GM21619 (cell line): ENCODE data around the gene SHISAL1.

Experiments
- ATAC-seq: cut with Tn5 transposase; IDR thresholded peaks from one replicate; pipeline ENCODE4 v1.9.1; 2021; ENCODE audit not compliant: unreplicated experiment

SHISAL1 gene

DNA sequence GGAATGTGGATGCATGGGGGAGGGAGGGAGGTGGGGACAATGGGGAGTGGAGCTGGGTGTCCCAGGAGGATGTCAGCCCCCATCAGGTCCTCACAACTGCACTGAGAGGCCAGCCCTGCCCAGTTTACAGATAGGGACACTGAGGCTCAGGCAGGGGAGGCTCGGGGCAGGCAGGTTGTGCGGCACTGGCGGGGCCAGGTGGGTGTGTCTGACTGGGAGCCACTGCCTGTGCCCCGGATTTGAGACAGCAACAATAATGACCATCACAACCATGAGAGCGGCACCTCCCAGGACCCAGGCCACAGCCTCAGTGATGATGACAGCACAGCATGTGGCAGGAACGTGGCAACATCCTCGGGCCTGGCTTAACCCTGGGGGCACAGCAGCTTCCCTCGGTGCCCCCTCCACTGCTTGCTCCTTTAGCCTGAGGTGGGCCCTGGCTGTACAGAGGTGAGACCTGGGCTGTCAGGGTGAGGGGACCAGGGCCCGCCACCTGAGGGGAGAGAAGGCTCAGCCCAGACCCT lies 32.0 kb downstream of the SHISAL1 start:
- ATAC-seq, result no peak

- no peak for ATAC-seq
Measured at GRCh38 chr22:44279069-44279360, 33.7 kb downstream of the SHISAL1 start.

DNA sequence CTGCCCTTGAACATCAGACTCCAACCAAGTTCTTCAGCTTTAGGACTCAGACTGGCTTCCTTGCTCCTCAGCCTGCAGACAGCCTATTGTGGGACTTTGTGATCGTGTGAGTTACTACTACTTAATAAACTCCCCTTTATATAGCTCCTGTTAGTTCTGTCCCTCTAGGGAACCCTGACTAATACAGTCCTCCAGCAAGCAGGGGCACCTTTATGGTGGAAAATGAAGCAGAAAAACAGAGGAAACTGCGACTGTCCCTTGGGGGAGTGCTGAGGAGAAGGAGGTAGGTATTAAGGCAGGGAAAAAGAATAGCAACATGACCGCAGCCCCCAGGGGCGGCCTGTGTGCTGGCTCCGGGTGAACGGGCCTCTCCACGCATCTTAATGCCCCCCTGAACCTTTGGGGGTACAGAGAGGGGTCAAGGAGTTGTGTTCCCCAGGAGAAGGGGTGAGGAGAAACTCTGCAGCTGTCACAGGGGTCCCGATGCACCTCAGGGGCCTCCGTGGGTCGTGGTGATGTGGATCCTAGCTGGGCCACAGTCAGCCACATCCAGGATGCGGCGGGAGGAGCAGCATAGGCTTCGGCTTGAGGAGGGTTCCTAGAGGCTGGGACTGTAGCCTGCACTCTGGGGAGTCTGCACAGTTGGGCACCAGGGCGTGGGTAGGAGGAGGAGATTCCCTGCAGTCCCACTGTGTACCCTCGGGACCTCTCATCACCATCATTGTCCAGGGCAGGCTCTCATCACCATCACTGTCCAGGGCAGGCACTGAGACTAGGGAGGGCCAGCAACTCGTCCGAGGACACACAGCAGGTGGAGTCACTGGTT lies 34.3 kb downstream of the SHISAL1 start:
- ATAC-seq, result no peak

DNA sequence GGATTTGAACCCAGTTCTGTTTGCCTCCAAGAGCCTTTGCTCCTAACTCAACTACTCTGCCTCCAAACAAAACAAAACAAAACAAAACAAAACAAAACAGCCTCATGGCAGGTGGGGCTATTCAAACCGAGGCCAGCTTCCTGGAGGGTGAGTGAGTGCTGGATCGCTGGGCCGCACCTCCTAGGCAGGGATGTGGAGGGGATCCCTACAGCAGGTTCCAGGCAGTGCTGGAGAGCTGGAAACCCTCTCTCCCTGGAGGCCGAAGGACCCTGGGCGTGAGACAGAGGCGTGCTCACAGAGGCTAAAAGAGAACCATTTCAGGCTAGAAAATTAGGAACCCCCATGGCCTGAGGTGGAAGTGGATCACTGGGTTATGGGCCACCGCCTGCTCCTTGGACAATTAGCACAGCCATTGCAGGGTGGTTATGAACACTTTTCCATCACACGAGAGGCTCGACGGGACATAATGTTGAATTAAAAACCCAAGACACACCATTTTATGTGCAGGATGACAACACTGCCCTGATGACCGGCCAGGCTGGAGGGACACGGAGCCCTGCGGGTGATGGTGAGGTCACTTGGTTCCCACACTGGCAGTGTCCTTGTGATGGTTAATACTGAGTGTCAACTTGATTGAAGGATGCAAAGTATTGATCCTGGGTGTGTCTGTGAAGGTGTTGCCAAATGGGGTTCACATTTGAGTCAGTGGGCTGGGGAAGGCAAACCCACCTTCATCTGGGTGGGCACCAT lies 35.2 kb downstream of the SHISAL1 start:
- ATAC-seq, result no peak

GRCh38 chr22:44276706-44277356 lies 35.9 kb downstream of the SHISAL1 start:
- ATAC-seq, result no peak

DNA sequence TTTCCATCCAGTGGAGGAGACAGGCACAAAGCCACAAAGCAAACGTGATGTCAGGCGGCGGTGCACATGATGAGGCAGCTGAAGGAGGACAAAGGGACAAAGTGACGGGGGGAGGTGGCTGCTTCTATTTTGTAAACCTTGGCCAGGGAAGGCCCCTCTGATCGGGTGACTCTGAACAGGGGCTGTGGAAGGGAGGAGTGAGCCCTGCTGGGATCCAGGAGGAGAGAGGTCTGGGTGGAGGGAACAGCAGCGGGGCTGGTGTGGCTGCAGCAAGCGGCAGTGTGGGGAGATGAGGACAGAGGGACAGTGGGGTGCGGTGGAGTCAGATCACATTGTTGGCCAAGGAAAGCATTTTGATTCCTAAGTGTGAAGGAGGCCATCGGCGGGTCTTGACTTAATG lies 36.7 kb downstream of the SHISAL1 start:
- no peak for ATAC-seq

- ATAC-seq, result no peak
Measured at GRCh38 chr22:44275631-44275995, 37.1 kb downstream of the SHISAL1 start.

GRCh38 chr22:44274918-44275630 lies 37.7 kb downstream of the SHISAL1 start:
- no peak for ATAC-seq

GRCh38 chr22:44273175-44273574 lies 39.6 kb downstream of the SHISAL1 start:
- no peak for ATAC-seq

DNA sequence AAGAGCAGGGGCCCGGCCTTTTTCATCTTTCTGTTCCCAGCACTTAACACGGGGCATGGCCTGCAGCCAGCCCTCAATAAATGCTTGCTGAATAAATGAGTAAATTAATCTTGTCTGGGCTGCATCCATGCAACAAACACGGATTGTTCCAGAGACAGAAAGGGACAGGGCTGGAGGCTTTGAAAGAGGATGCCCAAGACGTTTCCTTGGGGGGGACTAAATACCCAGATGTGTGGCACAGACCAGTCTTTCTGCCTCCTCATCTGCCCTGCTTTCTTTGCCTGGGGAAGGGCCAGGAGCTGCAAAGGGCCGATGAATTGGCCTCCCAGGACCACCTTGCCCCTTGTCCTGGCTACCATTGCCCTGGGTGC lies 40.4 kb downstream of the SHISAL1 start:
- ATAC-seq, result no peak

DNA sequence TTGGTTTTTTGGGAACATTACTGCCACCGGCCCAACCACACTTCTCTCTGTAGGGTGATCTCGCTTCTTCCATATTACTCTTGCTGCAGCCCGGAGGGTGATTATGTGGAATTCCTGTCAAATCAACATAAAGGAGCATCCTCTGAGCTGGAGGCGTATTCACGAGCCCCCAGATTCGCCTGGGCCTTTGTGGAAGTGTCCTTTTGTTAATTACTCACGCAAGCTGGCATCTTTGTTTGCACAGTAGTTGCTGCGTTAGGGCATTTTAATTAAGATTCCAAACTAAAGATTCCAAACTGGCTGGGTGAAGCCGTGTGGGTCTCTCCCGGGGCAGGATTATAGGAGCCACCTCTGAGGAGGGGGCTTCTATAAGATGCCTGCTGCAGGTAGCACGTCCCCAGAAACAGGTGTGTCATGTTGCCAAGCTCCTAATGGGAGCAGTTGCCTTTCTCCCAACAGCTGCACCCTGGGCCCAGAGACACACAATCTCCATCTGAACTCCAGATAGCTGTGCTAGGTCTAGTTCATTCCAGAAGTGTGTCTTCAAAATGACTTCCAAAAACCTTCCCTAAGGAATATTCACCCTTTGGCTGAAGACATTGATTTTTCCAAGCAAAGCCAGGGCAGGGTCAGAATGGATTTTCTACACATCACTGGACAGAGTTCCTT lies 40.9 kb downstream of the SHISAL1 start:
- ATAC-seq, result no peak

DNA sequence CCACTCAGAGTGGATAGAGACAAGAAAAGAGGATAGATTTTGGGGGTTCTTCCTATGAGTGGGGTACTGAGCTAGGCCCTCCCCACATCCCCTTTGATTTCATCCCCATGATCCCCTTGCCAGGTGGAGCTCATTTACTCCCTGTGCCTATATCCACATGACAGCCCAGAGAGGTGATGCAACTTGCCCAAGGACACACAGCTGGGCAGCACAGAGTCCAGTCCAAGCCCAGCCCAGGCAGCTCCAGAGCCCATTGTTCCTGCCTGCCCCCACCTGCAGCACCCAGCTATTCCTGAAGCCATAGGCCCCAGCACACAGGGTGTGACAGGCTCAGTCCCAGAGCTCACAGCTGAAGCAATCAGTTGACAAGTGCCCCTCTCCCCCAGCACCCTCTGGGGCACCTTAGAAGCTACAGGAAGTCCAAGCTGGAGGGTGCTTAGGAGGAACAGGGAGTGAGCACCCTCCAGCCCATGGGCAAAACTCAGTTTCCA lies 41.7 kb downstream of the SHISAL1 start:
- no peak for ATAC-seq

DNA sequence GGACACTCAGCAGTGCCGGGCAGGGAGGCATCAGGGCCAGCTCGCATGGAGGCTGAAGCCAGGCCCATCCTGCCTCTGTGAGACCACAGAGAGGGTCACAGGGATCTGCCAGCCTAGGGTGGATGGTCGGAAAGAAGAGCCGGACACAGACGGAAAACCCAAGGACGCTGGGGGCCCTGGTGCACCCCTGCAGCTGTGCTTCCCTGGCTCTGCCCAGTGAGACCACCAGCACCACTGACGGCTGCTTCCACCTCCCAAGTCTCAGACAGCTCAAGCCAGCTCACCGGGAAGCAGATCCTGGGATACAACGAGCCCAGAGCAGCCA lies 42.2 kb downstream of the SHISAL1 start:
- ATAC-seq, result no peak

DNA sequence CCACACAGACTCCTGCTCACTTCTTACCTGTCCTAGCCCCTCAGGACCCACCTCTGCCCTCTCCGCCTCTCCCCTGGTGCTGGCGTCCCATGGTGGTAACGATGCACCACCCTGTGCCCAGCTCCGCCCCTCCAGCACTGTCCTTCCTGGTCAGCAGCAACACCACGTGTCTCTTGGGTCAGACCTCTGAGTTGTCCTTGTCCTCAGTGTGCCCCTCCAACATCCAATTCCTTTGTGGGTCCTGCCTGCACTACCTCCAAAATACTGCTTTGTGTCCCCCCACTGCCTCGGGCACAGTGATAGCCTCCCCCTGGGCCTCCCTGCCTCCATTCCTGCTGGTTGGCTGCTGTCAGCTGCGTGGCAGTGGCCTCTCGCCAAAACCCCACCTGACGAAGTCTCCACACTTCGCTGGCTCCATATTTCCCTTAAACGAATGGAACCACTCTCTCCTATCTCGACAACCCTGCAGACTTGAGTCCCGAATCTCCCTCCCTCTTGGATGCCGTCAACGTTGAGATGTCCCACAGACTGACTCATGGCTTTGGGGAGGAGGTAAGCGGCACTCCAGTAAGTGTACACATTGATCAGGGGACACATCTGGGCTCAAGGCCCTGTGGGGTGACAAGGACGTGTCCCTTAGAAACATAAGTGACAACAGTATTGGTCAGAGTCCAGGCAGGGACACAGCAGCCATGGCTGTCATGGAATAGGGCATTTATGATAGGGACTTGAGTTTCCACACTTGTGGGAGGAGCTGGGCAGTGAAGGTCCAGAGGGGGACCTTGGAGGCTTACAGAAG lies 42.8 kb downstream of the SHISAL1 start:
- ATAC-seq, result no peak

DNA sequence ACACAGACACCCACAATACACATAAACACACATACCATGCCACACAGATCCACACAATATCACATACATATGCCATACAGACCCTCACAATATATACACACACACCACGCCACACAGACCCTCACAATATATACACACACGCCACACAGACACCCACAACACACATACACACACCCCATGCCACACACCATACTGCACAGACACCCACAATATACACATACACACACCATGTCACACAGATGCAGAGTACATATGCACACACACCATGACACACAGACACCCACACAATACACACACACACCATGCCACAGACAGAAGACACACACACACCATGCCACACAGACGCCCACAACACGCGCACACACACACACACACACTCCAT lies 43.6 kb downstream of the SHISAL1 start:
- no peak for ATAC-seq

- no peak for ATAC-seq
Measured at GRCh38 chr22:44268431-44269116, 44.2 kb downstream of the SHISAL1 start.

DNA sequence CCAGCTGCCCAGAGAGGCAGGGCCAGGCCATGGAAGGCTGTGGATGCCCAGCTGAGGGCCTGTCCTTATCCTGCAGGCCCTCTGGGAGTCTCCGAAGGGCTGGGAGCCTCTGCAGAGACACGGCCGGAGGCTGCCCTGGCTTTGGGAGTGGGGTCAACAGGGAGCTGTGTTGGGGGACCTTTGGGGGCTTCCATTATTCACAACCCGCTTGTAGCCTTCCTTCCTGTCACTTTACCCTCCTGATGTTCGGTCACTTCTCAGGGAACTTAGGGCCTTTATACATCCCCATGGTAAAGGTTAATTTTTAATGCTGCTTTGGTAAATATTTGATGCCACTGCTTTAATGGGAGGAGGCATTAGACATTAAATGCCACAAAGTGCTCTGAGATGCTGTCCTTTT lies 44.9 kb downstream of the SHISAL1 start:
- no peak for ATAC-seq

DNA sequence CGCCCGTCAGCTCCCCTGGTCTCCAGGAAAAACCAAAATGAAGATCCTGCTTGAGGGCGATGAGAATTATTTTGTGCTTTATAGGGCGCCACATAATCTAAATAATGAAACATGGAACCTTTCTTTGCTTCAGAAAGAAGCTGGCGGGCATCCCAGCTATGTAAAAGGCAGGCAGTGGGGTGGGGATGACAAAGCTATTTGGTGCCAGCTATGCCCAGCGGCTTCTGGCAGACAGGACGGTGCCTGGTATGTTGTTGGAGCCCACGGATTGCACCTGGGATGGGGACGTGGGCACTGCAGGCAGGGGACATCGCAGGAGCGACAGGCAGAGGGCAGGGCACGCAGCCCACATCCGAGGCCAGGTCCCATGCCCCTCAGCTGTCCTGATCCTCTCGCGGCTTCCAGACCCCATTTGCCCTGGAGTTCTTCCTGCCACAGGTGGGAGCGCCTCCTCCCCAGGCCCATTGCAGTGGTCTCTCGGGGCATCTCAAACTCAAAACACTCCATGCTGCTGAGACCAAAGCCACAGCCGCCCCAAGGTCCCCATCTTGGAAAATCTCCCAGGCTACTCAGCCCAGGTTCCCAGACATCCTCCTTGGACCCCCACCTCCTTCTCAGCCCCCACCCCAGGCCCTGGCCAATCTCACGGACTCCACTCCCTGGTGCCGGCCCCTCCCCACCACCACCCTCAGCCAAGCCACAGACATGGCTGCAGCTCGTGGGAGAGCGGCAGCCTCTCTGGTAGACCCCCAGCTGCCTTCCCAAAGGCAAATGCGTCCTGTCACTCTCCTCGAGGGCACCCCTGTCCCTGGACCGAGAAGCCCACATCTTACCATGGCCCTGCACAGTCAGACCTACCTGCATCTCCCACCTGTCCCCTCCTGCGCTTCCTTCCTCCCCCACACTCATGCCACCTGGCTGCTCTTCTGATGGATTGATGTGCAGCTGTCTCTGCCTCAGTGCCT lies 45.7 kb downstream of the SHISAL1 start:
- no peak for ATAC-seq
